Camera-type eye (tissue), 1 donor: ENCODE data around the gene ZNF585A. TPM values are rescaled to one million over a fixed set of nuclear protein-coding genes. Genes with fewer than 3 reads are reported as not detected.

Experiments
- total RNA-seq: library from RNA; depleted of rRNA; stranded (reverse); fragments of >200 nt; gene quantifications from one replicate; pipeline ENCODE4 v1.2.3, GENCODE V29; 2014

ZNF585A gene
- total RNA-seq = 21.9 TPM

GRCh38 chr19:37172368-37173366 is at the start of gene ZNF585A:
Gene ZNF585A (minus strand): TSS chr19:37172695. CDS start chr19:37169910, 2,785 bp downstream.

GRCh38 chr19:37217775-37218591 is 45.5 kb upstream of the ZNF585A start, which contains the start of gene ZNF383:
Gene ZNF383 (plus strand): TSS chr19:37218214. CDS start chr19:37230454, 12,240 bp downstream.

Other genes starting within 250 kb of the ZNF585A start
- gene ZNF420, start 94.3 kb downstream of the ZNF585A start, total RNA-seq = 39.5 TPM
- gene ZNF585B, start 37.8 kb upstream of the ZNF585A start, total RNA-seq = 34.1 TPM
- gene ZNF383, start 45.5 kb upstream of the ZNF585A start, total RNA-seq = 21.6 TPM
- gene ZNF527, start 198.4 kb upstream of the ZNF585A start, total RNA-seq = 25.1 TPM